Measurements from ENCODE around the gene CELF4. TPM values are rescaled to one million over a fixed set of nuclear protein-coding genes. Genes with fewer than 3 reads are reported as not detected.

Gene CELF4
- polyA plus RNA-seq, 2 donors, result 0.02 to 0.06 TPM

GRCh38 chr18:37520508-37520907, 45.1 kb downstream of the CELF4 start:
- Histone ChIP-seq H3K27me3 (ENCODE audit: control insufficient read depth in 1 of 2, insufficient read depth in 2 of 2, low read length in 2 of 2) (peaks cover 0 to 10% of the 10 kb centered on the region in 2 donors), H3K4me1 (ENCODE audit: control insufficient read depth in 2 of 2, insufficient read depth in 2 of 2, low read length in 1 of 2) (no peaks in the 10 kb centered on the region), H3K36me3 (ENCODE audit: control insufficient read depth in 2 of 2, insufficient read depth in 2 of 2, low read length in 1 of 2) (no peaks in the 10 kb centered on the region), H3K27ac (ENCODE audit: low read depth in 2 of 2, low read length in 1 of 2) (no peak overlapping the region), H3K4me3 (ENCODE audit: low read depth in 1 of 2, low read length in 2 of 2) (no peak overlapping the region), H3K9me3 (ENCODE audit: control insufficient read depth in 2 of 2, insufficient read depth in 1 of 2, low read depth in 1 of 2, low read length in 1 of 2) (no peaks in the 10 kb centered on the region)
- 74 to 76% methylated on average over 3 of the region's 3 CpGs for WGBS, 2 donors

GRCh38 chr18:37519510-37520135, 46.0 kb downstream of the CELF4 start:
- no peak overlapping the region for H3K4me3 ChIP-seq (ENCODE audit: low read depth in 1 of 2, low read length in 2 of 2)
- H3K4me1 ChIP-seq (ENCODE audit: control insufficient read depth in 2 of 2, insufficient read depth in 2 of 2, low read length in 1 of 2), result no peaks in the 10 kb centered on the region
- WGBS, 2 donors, result 64 to 76% methylated on average over 9 of the region's 9 CpGs
- no peak overlapping the region for H3K27ac ChIP-seq (ENCODE audit: low read depth in 2 of 2, low read length in 1 of 2)
- no peaks in the 10 kb centered on the region for H3K9me3 ChIP-seq (ENCODE audit: control insufficient read depth in 2 of 2, insufficient read depth in 1 of 2, low read depth in 1 of 2, low read length in 1 of 2)
- peaks cover 0 to 10% of the 10 kb centered on the region in 2 donors for H3K27me3 ChIP-seq (ENCODE audit: control insufficient read depth in 1 of 2, insufficient read depth in 2 of 2, low read length in 2 of 2)
- no peaks in the 10 kb centered on the region for H3K36me3 ChIP-seq (ENCODE audit: control insufficient read depth in 2 of 2, insufficient read depth in 2 of 2, low read length in 1 of 2)

DNA sequence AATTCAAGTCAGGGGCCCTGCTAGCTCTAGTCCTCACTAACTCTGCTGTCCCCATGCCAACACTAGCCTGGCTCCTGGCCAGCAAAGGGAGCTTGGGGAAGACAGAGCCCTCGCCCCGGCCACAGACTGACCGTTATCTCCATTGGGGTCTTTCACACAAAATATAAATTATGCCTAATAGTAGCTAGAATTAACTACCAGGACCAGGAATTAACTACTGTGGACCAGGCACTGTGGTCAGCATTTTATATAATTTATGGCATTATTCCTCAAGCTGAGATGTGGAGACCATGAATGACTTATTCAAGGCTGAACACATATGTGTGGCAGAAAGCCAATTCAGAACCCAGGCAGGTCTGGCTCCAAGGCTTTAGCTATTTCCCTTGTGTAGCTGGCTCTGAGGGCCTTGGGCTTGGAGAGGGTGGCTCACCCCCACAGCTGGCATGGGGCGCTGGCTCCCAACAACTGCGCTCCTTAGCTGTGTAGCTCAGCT, 49.2 kb downstream of the CELF4 start:
- no peaks in the 10 kb centered on the region for H3K27me3 ChIP-seq (ENCODE audit: control insufficient read depth in 1 of 2, insufficient read depth in 2 of 2, low read length in 2 of 2)
- no peak overlapping the region for H3K27ac ChIP-seq (ENCODE audit: low read depth in 2 of 2, low read length in 1 of 2)
- 77% methylated on average over 5 of the region's 5 CpGs for WGBS, 2 donors
- no peaks in the 10 kb centered on the region for H3K36me3 ChIP-seq (ENCODE audit: control insufficient read depth in 2 of 2, insufficient read depth in 2 of 2, low read length in 1 of 2)
- peaks cover 0 to 4% of the 10 kb centered on the region in 2 donors for H3K9me3 ChIP-seq (ENCODE audit: control insufficient read depth in 2 of 2, insufficient read depth in 1 of 2, low read depth in 1 of 2, low read length in 1 of 2)
- no peak overlapping the region for H3K4me3 ChIP-seq (ENCODE audit: low read depth in 1 of 2, low read length in 2 of 2)
- H3K4me1 ChIP-seq (ENCODE audit: control insufficient read depth in 2 of 2, insufficient read depth in 2 of 2, low read length in 1 of 2), result no peaks in the 10 kb centered on the region

- 85 to 97% methylated on average over 3 of the region's 3 CpGs for WGBS, 2 donors
- H3K27ac ChIP-seq (ENCODE audit: low read depth in 2 of 2, low read length in 1 of 2), result no peak overlapping the region
- H3K4me3 ChIP-seq (ENCODE audit: low read depth in 1 of 2, low read length in 2 of 2), result no peak overlapping the region
- H3K4me1 ChIP-seq (ENCODE audit: control insufficient read depth in 2 of 2, insufficient read depth in 2 of 2, low read length in 1 of 2), result no peaks in the 10 kb centered on the region
- no peaks in the 10 kb centered on the region for H3K27me3 ChIP-seq (ENCODE audit: control insufficient read depth in 1 of 2, insufficient read depth in 2 of 2, low read length in 2 of 2)
- H3K36me3 ChIP-seq (ENCODE audit: control insufficient read depth in 2 of 2, insufficient read depth in 2 of 2, low read length in 1 of 2), result no peaks in the 10 kb centered on the region
- peaks cover 0 to 6% of the 10 kb centered on the region in 2 donors for H3K9me3 ChIP-seq (ENCODE audit: control insufficient read depth in 2 of 2, insufficient read depth in 1 of 2, low read depth in 1 of 2, low read length in 1 of 2)
These were observed 50.6 kb downstream of the CELF4 start for GRCh38 chr18:37514953-37515352.

DNA sequence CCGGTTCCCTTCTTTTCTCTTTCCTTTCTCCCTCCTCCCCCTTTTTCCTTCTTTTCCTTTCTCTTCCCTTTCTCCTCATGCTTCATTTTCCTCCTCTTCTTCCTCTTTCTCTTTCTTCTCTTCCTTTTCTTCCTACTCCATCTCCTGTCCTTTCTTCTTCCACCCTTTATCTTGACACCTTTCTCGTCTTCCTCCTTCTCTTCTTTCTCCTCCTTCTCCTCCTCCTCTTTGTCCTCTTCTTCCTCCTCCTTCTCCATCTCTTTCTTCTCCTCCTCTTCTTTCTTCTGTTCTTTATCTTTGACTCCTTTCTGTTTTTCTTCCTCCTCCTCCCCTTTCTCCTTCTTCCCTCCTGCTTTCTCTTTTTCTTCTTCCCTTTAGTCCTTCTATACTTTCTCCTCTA, 53.2 kb downstream of the CELF4 start:
- WGBS, 2 donors, result 66 to 69% methylated on average over 2 of the region's 2 CpGs
- Histone ChIP-seq H3K9me3 (ENCODE audit: control insufficient read depth in 2 of 2, insufficient read depth in 1 of 2, low read depth in 1 of 2, low read length in 1 of 2) (peaks cover 0 to 13% of the 10 kb centered on the region in 2 donors), H3K4me1 (ENCODE audit: control insufficient read depth in 2 of 2, insufficient read depth in 2 of 2, low read length in 1 of 2) (no peaks in the 10 kb centered on the region), H3K27ac (ENCODE audit: low read depth in 2 of 2, low read length in 1 of 2) (no peak overlapping the region), H3K4me3 (ENCODE audit: low read depth in 1 of 2, low read length in 2 of 2) (no peak overlapping the region), H3K27me3 (ENCODE audit: control insufficient read depth in 1 of 2, insufficient read depth in 2 of 2, low read length in 2 of 2) (no peaks in the 10 kb centered on the region), H3K36me3 (ENCODE audit: control insufficient read depth in 2 of 2, insufficient read depth in 2 of 2, low read length in 1 of 2) (no peaks in the 10 kb centered on the region)

GRCh38 chr18:37511721-37512298, 53.8 kb downstream of the CELF4 start:
- WGBS, 2 donors, result 52 to 57% methylated on average over 9 of the region's 9 CpGs
- no peaks in the 10 kb centered on the region for H3K4me1 ChIP-seq (ENCODE audit: control insufficient read depth in 2 of 2, insufficient read depth in 2 of 2, low read length in 1 of 2)
- no peak overlapping the region for H3K27ac ChIP-seq (ENCODE audit: low read depth in 2 of 2, low read length in 1 of 2)
- H3K4me3 ChIP-seq (ENCODE audit: low read depth in 1 of 2, low read length in 2 of 2), result no peak overlapping the region
- H3K36me3 ChIP-seq (ENCODE audit: control insufficient read depth in 2 of 2, insufficient read depth in 2 of 2, low read length in 1 of 2), result no peaks in the 10 kb centered on the region
- H3K9me3 ChIP-seq (ENCODE audit: control insufficient read depth in 2 of 2, insufficient read depth in 1 of 2, low read depth in 1 of 2, low read length in 1 of 2), result peaks cover 0 to 13% of the 10 kb centered on the region in 2 donors
- H3K27me3 ChIP-seq (ENCODE audit: control insufficient read depth in 1 of 2, insufficient read depth in 2 of 2, low read length in 2 of 2), result no peaks in the 10 kb centered on the region

DNA sequence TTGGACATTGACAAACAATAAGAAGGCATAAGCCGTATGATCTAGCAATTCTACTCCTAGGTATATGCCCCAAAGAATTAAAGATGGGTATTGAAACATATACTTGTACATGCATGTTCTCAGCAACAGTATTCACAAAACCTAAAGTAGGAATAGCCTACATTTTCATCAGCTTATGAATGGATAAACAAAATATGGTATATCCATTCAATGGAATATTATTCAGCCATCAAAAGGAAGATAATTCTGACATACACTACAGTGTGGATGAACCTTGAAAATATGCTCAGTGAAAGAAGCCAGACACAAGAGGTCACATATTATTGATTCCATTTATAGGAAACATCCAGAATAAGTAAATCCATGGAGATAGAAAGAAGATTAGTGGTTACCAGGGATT, 56.0 kb downstream of the CELF4 start:
- Histone ChIP-seq H3K27me3 (ENCODE audit: control insufficient read depth in 1 of 2, insufficient read depth in 2 of 2, low read length in 2 of 2) (no peaks in the 10 kb centered on the region), H3K36me3 (ENCODE audit: control insufficient read depth in 2 of 2, insufficient read depth in 2 of 2, low read length in 1 of 2) (no peaks in the 10 kb centered on the region), H3K27ac (ENCODE audit: low read depth in 2 of 2, low read length in 1 of 2) (no peak overlapping the region), H3K4me3 (ENCODE audit: low read depth in 1 of 2, low read length in 2 of 2) (no peak overlapping the region), H3K4me1 (ENCODE audit: control insufficient read depth in 2 of 2, insufficient read depth in 2 of 2, low read length in 1 of 2) (no peaks in the 10 kb centered on the region), H3K9me3 (ENCODE audit: control insufficient read depth in 2 of 2, insufficient read depth in 1 of 2, low read depth in 1 of 2, low read length in 1 of 2) (peaks cover 0 to 13% of the 10 kb centered on the region in 2 donors)
- WGBS, 2 donors, result 50 to 94% methylated on average over 1 of the region's 1 CpG

DNA sequence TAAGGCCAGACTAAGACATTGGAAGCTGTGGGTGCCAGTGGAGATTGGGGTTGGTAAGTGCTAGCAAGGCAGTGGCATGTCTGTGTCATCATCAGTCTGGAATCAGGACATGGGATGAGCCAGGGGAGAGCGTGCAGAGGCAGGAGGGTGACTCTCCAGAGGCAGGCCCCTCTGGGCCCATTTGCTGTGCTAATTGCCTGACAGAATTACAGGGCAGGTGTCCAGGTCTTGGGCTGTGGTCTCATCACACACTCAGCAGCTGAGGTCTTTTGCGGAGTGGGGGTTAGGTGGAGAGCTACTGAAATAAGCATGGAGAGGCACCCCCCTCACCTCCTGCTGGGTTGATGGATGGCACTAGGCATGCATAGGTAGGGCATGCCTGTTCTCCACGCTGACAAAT, 57.4 kb downstream of the CELF4 start:
- H3K36me3 ChIP-seq (ENCODE audit: control insufficient read depth in 2 of 2, insufficient read depth in 2 of 2, low read length in 1 of 2), result no peaks in the 10 kb centered on the region
- no peak overlapping the region for H3K4me3 ChIP-seq (ENCODE audit: low read depth in 1 of 2, low read length in 2 of 2)
- H3K9me3 ChIP-seq (ENCODE audit: control insufficient read depth in 2 of 2, insufficient read depth in 1 of 2, low read depth in 1 of 2, low read length in 1 of 2), result peaks cover 0 to 13% of the 10 kb centered on the region in 2 donors
- no peaks in the 10 kb centered on the region for H3K27me3 ChIP-seq (ENCODE audit: control insufficient read depth in 1 of 2, insufficient read depth in 2 of 2, low read length in 2 of 2)
- 56 to 63% methylated on average over 3 of the region's 3 CpGs for WGBS, 2 donors
- no peak overlapping the region for H3K27ac ChIP-seq (ENCODE audit: low read depth in 2 of 2, low read length in 1 of 2)
- no peaks in the 10 kb centered on the region for H3K4me1 ChIP-seq (ENCODE audit: control insufficient read depth in 2 of 2, insufficient read depth in 2 of 2, low read length in 1 of 2)

- no peaks in the 10 kb centered on the region for H3K36me3 ChIP-seq (ENCODE audit: control insufficient read depth in 2 of 2, insufficient read depth in 2 of 2, low read length in 1 of 2)
- WGBS, 2 donors, result 57 to 63% methylated on average over 2 of the region's 2 CpGs
- H3K27ac ChIP-seq (ENCODE audit: low read depth in 2 of 2, low read length in 1 of 2), result no peak overlapping the region
- no peak overlapping the region for H3K4me3 ChIP-seq (ENCODE audit: low read depth in 1 of 2, low read length in 2 of 2)
- no peaks in the 10 kb centered on the region for H3K27me3 ChIP-seq (ENCODE audit: control insufficient read depth in 1 of 2, insufficient read depth in 2 of 2, low read length in 2 of 2)
- H3K9me3 ChIP-seq (ENCODE audit: control insufficient read depth in 2 of 2, insufficient read depth in 1 of 2, low read depth in 1 of 2, low read length in 1 of 2), result peaks cover 0 to 9% of the 10 kb centered on the region in 2 donors
- H3K4me1 ChIP-seq (ENCODE audit: control insufficient read depth in 2 of 2, insufficient read depth in 2 of 2, low read length in 1 of 2), result no peaks in the 10 kb centered on the region
These were observed 58.4 kb downstream of the CELF4 start for GRCh38 chr18:37507239-37507638.

DNA sequence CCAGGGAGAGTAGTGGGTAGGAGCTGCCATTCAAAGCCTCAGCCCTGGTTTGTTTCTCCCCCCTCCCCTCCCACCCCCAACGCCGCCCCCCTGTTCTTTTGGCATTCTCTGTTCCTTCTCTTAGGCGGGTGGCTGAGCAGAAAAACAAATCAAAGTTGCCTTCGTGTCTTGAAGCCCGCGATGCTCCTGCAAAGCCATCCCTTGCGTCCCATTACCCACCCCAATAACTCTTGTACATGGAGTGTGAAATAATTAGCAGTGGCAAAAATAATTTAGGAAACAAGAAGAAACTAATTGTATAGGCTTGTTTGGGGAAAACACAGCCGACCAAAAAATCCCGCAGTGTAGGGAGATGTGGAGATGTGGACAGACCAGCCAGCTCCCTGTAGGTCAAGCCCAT, 59.6 kb downstream of the CELF4 start:
- WGBS, 2 donors, result 74 to 79% methylated on average over 9 of the region's 9 CpGs
- Histone ChIP-seq H3K27ac (ENCODE audit: low read depth in 2 of 2, low read length in 1 of 2) (no peak overlapping the region), H3K9me3 (ENCODE audit: control insufficient read depth in 2 of 2, insufficient read depth in 1 of 2, low read depth in 1 of 2, low read length in 1 of 2) (peaks cover 0 to 7% of the 10 kb centered on the region in 2 donors), H3K27me3 (ENCODE audit: control insufficient read depth in 1 of 2, insufficient read depth in 2 of 2, low read length in 2 of 2) (no peaks in the 10 kb centered on the region), H3K4me3 (ENCODE audit: low read depth in 1 of 2, low read length in 2 of 2) (no peak overlapping the region), H3K4me1 (ENCODE audit: control insufficient read depth in 2 of 2, insufficient read depth in 2 of 2, low read length in 1 of 2) (no peaks in the 10 kb centered on the region), H3K36me3 (ENCODE audit: control insufficient read depth in 2 of 2, insufficient read depth in 2 of 2, low read length in 1 of 2) (no peaks in the 10 kb centered on the region)

Data from esophagus (tissue), 2 donors.